ENCODE data around the gene MLN.
A peak's percentile ranks its signal among the peaks of the same experiment; 100 is the strongest.

The MLN gene

GRCh38 chr6:33770124-33770832, 33.5 kb downstream of the MLN start:
- no peak for FAIRE-seq

- no peak for FAIRE-seq
Observed at GRCh38 chr6:33769248-33769821, 34.5 kb downstream of the MLN start.

GRCh38 chr6:33768644-33769120, 35.1 kb downstream of the MLN start:
- peak; percentile 23 for FAIRE-seq

GRCh38 chr6:33766921-33767907, 36.6 kb downstream of the MLN start:
- FAIRE-seq = no peak

- no peak for FAIRE-seq
Observed at GRCh38 chr6:33765368-33765767, 38.4 kb downstream of the MLN start.

- FAIRE-seq = no peak
Observed at GRCh38 chr6:33764036-33764435, 39.8 kb downstream of the MLN start.

GRCh38 chr6:33763483-33763882, 40.3 kb downstream of the MLN start:
- no peak for FAIRE-seq

- no peak for FAIRE-seq
Observed at GRCh38 chr6:33762713-33763112, 41.1 kb downstream of the MLN start.

- no peak for FAIRE-seq
Observed at GRCh38 chr6:33761922-33762629, 41.7 kb downstream of the MLN start.

GRCh38 chr6:33761581-33761921, 42.3 kb downstream of the MLN start:
- FAIRE-seq = no peak

GRCh38 chr6:33759887-33760629, 43.7 kb downstream of the MLN start:
- no peak for FAIRE-seq

GRCh38 chr6:33758815-33759216, 45.0 kb downstream of the MLN start:
- FAIRE-seq = no peak

- FAIRE-seq = no peak
Observed at GRCh38 chr6:33757906-33758305, 45.9 kb downstream of the MLN start.

- no peak for FAIRE-seq
Observed at GRCh38 chr6:33757113-33757512, 46.7 kb downstream of the MLN start.

GRCh38 chr6:33756211-33756954, 47.4 kb downstream of the MLN start:
- no peak for FAIRE-seq

- no peak for FAIRE-seq
Observed at GRCh38 chr6:33755070-33755869, 48.5 kb downstream of the MLN start.

GRCh38 chr6:33754222-33754621, 49.6 kb downstream of the MLN start:
- no peak for FAIRE-seq

- no peak for FAIRE-seq
Observed at GRCh38 chr6:33752646-33753015, 51.2 kb downstream of the MLN start.

- FAIRE-seq = no peak
Observed at GRCh38 chr6:33751771-33752645, 51.8 kb downstream of the MLN start.

All from TTC549 (cell line).